Vagina (tissue), 2 donors: ENCODE results near the gene CZIB.

ENCODE experiments used
- CTCF ChIP-seq, 3 experiments: fragments of 450-650 bp in 2 of 3; fragments of 200-600 bp in 1 of 3; sonication (generic) in 1 of 3; IDR thresholded peaks; one replicate each; pipeline ENCODE4 v1.5.1; 2017 to 2019; ENCODE audit warnings: antibody characterized with exemption in 3 of 3, mild to moderate bottlenecking in 2 of 3, moderate library complexity in 2 of 3
- POLR2AphosphoS5 ChIP-seq, 2 donors: sonication (generic); formaldehyde crosslinking; IDR thresholded peaks; one replicate each; pipeline ENCODE4 v1.9.0; 2017; ENCODE audit warnings: antibody characterized with exemption in 2 of 2, mild to moderate bottlenecking in 2 of 2, low read depth in 1 of 2; ENCODE audit not compliant: insufficient read depth in 1 of 2

GRCh38 chr1:53218201-53218600 is 2.2 kb downstream of the CZIB start:
- TF ChIP-seq POLR2AphosphoS5 (IDR thresholded peaks at IDR 0.05; ENCODE audit: insufficient read depth in 1 of 2, low read depth in 1 of 2), result no peak
- no peak for TF ChIP-seq CTCF (IDR thresholded peaks at IDR 0.05)
